Lower leg skin (tissue), 3 donors: Measurements from ENCODE around the gene ITGA2B.

ENCODE experiments used
- POLR2A ChIP-seq, 2 donors: fragments of 450-650 bp; IDR thresholded peaks; one replicate each; pipeline ENCODE4 v1.6.1; 2016 to 2017; ENCODE audit warnings: antibody characterized with exemption in 2 of 2, mild to moderate bottlenecking in 1 of 2, moderate library complexity in 1 of 2
- TF ChIP-seq, protein P1 (sequence below), 3 donors: fragments of 450-650 bp; IDR thresholded peaks; one replicate each; pipeline ENCODE4 v1.5.1; 2016; ENCODE audit warnings: antibody characterized with exemption in 3 of 3, mild to moderate bottlenecking in 3 of 3, moderate library complexity in 2 of 3

- TF ChIP-seq, protein P1, sequence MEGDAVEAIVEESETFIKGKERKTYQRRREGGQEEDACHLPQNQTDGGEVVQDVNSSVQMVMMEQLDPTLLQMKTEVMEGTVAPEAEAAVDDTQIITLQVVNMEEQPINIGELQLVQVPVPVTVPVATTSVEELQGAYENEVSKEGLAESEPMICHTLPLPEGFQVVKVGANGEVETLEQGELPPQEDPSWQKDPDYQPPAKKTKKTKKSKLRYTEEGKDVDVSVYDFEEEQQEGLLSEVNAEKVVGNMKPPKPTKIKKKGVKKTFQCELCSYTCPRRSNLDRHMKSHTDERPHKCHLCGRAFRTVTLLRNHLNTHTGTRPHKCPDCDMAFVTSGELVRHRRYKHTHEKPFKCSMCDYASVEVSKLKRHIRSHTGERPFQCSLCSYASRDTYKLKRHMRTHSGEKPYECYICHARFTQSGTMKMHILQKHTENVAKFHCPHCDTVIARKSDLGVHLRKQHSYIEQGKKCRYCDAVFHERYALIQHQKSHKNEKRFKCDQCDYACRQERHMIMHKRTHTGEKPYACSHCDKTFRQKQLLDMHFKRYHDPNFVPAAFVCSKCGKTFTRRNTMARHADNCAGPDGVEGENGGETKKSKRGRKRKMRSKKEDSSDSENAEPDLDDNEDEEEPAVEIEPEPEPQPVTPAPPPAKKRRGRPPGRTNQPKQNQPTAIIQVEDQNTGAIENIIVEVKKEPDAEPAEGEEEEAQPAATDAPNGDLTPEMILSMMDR (IDR thresholded peaks at IDR 0.05): no peak
- TF ChIP-seq POLR2A (IDR thresholded peaks at IDR 0.05): no peak
Measured at GRCh38 chr17:44383363-44383762, 6.1 kb downstream of the ITGA2B start.
